ENCODE measurements around the gene SLC13A1.

- TF ChIP-seq CTCF (IDR thresholded peaks at IDR 0.05) = no peak
- no peak for TF ChIP-seq POLR2AphosphoS5 (IDR thresholded peaks at IDR 0.05)
- TF ChIP-seq POLR2A (IDR thresholded peaks at IDR 0.05) = no peak
- TF ChIP-seq EP300 (IDR thresholded peaks at IDR 0.05) = no peak
These were observed 73.1 kb downstream of the SLC13A1 start for GRCh38 chr7:123126691-123127090.
